ENCODE results near the gene LILRA2.
"Not testable (repeated sequence)": the region's sequence is repeated elsewhere in the genome, so short reads cannot be mapped to it uniquely, and the experiment has no call there.

Gene LILRA2

DNA sequence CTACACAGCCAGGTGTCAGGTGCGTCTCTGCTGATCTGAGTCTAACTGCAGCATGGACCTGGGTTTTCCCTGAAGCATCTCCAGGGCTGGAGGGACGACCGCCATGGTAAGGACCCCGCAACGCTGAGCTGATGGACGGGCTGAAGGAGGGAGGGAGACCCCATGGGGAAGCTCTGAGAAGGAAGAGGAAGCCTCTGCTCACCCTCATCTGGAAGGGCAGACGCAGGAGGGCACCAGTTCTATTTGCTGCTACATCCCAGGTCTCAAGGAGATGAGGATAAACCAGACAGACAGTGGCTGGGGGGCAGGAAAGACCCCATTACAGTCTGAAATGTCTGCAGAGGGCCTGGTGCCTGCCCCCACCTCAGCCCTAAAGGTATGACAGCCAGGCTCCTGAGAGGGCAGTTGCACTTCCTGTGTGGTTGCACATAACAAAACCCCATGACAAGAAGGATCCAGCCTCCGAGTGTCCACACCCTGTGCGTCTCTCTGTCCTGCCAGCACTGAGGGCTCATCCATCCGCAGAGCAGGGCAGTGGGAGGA is at the start of gene LILRA2:
Gene LILRA2 (plus strand): TSS at position 461 of the 543 bp plus-strand sequence. CDS start 89 bp downstream, outside the sequence.
- in situ Hi-C loops (cut with HindIII; ENCODE audit: low sequenced_read_pairs): no loop called here

GRCh38 chr19:54525636-54526035 is 48.0 kb upstream of the LILRA2 start:
- in situ Hi-C loops (cut with HindIII; ENCODE audit: low sequenced_read_pairs): no loop called here

- in situ Hi-C loops (cut with HindIII; ENCODE audit: low sequenced_read_pairs): no loop called here
These were observed 46.6 kb upstream of the LILRA2 start for GRCh38 chr19:54526972-54527371.

DNA sequence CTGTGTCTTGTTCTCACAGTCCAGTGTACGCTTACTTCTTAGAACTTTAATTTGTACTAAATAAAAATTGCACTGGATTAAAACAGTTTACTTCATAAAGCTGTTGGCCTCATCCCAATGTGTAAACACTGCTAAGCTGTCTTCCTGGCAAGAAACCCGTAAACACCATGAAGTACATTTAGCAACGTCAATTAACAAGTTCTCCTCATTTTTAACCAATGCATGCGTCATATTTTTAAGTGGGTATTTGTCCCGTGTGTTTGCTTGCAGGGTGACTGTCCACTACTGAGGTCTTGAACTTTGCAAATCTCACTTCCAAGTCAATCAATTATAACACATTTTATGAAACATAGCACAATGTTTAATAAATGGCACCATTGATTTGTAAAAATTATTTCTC is 42.7 kb upstream of the LILRA2 start:
- in situ Hi-C loops (cut with HindIII; ENCODE audit: low sequenced_read_pairs): no loop called here

DNA sequence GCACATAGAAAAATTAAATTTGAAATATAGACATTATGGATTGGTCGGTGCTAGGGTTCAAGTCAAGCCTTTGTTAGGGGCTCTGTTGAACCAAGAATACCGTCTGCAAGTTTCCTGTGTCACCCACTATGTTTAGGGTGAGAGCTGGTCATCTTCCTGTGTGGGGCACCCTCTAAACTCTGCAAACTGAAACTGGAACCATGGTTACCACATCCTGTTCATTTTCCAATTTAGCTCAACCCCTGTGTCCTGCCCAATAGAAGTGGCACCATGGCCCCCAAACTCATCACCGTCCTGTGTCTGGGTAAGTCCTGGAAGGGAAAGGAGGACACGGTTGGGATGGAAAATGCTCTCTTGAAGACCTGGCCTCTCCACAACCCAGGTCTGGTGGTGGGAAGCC is 41.1 kb upstream of the LILRA2 start:
- in situ Hi-C loops (cut with HindIII; ENCODE audit: low sequenced_read_pairs): no loop called here

GRCh38 chr19:54533476-54533875 is 40.1 kb upstream of the LILRA2 start:
- in situ Hi-C loops (cut with HindIII; ENCODE audit: low sequenced_read_pairs): no loop called here

GRCh38 chr19:54534156-54534555 is 39.4 kb upstream of the LILRA2 start:
- in situ Hi-C loops (cut with HindIII; ENCODE audit: low sequenced_read_pairs): no loop called here

GRCh38 chr19:54535601-54536000 is 38.0 kb upstream of the LILRA2 start:
- in situ Hi-C loops (cut with HindIII; ENCODE audit: low sequenced_read_pairs): no loop called here

- in situ Hi-C loops (cut with HindIII; ENCODE audit: low sequenced_read_pairs): no loop called here
These were observed 36.6 kb upstream of the LILRA2 start for GRCh38 chr19:54536956-54537355.

GRCh38 chr19:54541712-54542111 is 31.9 kb upstream of the LILRA2 start:
- in situ Hi-C loops (cut with HindIII; ENCODE audit: low sequenced_read_pairs): no loop called here

- in situ Hi-C loops (cut with HindIII; ENCODE audit: low sequenced_read_pairs): no loop called here
These were observed 24.8 kb upstream of the LILRA2 start for GRCh38 chr19:54548806-54549205.

- in situ Hi-C loops (cut with HindIII; ENCODE audit: low sequenced_read_pairs): no loop called here
These were observed 24.4 kb upstream of the LILRA2 start for GRCh38 chr19:54549224-54549623.

DNA sequence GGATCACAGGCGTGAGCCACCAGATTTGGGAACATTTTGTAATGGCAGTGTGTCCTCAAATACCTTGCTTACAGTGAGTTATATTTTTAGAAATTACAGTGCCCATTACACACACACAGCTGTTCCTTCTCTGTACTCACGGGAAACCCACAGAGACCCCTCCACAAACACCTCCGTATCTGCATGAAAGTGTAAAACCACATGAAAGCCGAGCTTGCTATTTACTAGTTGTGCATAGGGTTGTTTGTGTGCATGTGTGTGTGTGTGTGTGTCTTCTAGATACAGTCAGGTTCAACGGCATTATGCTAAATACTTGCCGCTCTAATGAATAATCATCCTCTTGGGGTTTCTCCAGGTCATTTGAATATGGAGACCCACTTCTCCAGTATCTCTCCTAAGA is 22.3 kb upstream of the LILRA2 start:
- in situ Hi-C loops (cut with HindIII; ENCODE audit: low sequenced_read_pairs): no loop called here

DNA sequence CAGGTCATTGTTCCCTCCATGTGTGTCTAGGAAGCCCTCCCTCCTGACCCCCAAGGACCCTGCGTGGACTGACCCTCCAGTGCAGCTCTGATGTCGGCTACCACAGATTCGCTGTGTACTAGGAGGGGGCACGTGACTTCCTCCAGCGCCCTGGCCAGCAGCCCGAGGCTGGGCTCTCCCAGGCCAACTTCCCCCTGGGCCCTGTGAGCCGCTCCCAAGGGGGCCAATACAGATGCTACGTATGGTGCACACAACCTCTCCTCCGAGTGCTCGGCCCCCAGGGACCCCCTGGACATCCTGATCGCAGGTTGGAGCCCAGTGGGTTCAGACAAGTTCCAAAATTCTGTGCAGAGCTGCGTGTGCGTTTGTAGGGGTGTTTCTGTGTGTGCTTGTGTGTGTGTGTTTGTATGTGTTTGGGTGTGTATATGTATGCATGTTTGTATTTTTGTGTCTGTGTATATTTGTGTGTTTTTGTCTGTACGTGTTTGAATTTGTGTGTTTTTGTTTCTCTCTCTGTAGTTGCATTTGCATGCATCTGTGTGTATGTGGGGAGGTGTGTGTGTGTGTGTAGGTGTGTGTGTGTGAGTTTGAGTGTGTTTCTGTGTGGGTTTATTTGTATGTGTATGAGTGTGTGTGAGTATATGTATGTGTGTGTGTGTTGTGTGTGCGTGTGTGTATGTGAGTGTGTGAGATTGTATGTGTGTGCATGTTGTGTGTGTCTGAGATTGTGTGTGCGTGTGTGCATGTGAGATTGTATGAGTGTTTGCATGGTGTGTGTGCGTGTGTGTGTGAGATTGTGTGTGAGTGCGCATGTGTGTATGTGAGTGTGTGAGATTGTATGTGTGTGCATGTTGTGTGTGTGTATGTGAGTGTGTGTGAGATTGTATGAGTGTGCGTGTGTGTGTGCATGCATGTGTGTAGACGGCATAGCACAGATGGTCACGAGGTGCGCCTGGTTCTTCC is 21.4 kb upstream of the LILRA2 start:
- in situ Hi-C loops (cut with HindIII; ENCODE audit: low sequenced_read_pairs): no loop called here

- in situ Hi-C loops (cut with HindIII; ENCODE audit: low sequenced_read_pairs): no loop called here
These were observed 20.7 kb upstream of the LILRA2 start for GRCh38 chr19:54552913-54553310.

GRCh38 chr19:54554006-54554405 is 19.6 kb upstream of the LILRA2 start:
- in situ Hi-C loops (cut with HindIII; ENCODE audit: low sequenced_read_pairs): no loop called here

GRCh38 chr19:54554896-54555295 is 18.7 kb upstream of the LILRA2 start:
- in situ Hi-C loops (cut with HindIII; ENCODE audit: low sequenced_read_pairs): no loop called here

DNA sequence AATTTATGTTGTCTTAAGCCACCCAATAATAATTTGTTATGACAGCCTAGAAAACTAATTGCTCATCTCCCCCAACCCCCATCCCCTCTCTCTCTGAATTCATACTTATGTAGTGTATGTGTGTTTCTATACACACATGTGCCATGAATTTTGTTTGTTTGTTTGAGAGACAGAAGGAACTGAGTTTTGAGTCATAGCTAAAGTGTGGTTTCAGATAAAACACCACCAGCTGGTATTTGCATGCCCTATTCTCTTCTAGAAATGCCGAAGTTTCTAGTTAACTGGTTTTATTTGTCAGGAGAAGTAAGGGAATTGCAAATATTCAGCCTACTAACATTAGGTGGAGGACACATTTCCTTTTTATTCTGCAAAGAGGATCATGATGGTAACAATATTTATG is 17.4 kb upstream of the LILRA2 start:
- in situ Hi-C loops (cut with HindIII; ENCODE audit: low sequenced_read_pairs): no loop called here

GRCh38 chr19:54558339-54558738 is 15.3 kb upstream of the LILRA2 start:
- in situ Hi-C loops (cut with HindIII; ENCODE audit: low sequenced_read_pairs): no loop called here

DNA sequence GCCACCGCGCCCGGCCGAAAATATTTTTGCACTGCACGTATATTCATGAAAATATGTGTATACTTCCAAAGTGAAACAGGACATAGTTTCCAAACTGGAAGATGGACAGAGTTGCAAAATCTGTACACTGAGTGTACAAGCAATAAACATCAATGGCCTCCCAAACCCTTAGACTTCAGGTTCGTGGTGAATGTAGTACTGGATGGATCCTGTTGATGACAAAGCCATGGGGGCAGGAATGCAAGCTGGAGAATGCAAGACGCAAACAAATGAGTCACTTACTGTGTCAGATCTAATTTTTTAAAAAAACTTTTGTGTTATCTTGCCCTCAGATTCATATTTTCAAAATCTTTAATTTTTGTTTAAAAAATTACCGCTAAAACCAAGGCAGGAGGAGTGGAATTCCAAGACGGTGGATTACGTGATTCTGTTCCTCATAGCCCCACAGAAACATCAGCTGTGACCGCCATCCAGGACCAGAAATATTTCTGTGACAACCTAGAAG is 12.7 kb upstream of the LILRA2 start:
- in situ Hi-C loops (cut with HindIII; ENCODE audit: low sequenced_read_pairs): no loop called here

DNA sequence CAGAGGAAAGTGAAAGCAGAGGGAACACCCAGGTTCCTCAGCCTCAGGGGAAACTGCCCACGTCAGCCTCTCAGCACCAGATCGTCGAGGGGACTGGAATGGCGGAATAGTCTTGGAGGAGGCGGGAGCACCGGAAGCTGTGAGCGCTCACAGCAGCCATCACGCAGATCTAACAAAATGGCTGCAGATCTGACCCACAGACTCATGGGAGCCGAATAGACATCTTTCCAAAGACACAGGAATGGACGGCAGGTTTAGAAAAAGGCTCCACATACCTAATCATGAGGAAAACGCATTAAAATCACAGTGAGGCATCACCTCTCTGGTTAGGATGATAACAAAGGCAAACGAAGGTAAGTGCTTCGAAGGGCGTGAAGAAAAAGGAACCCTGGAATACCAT is 11.8 kb upstream of the LILRA2 start:
- in situ Hi-C loops (cut with HindIII; ENCODE audit: low sequenced_read_pairs): no loop called here

GRCh38 chr19:54563206-54563605 is 10.4 kb upstream of the LILRA2 start:
- in situ Hi-C loops (cut with HindIII; ENCODE audit: low sequenced_read_pairs): not testable (repeated sequence)

All from endothelial cell of hepatic sinusoid (primary cell).